HepG2 (cell line): Measurements from ENCODE around the gene ZCCHC17.

Experiments used
- ASH2L ChIP-seq: fragments of 300-600, 200-600 bp; sonication (generic); IDR thresholded peaks from 2 replicates; pipeline ENCODE4 v1.7.0; 2017; ENCODE audit warnings: low read depth, mild to moderate bottlenecking, moderate library complexity, mixed read lengths, low read length; ENCODE audit not compliant: insufficient read length
- CTCF ChIP-seq: sonication (generic); formaldehyde crosslinking; IDR thresholded peaks from 2 replicates; pipeline ENCODE4 v1.5.0; 2020; ENCODE audit warnings: mild to moderate bottlenecking, missing genetic modification reagents, moderate library complexity
- EHMT2 ChIP-seq: fragments of 200-600 bp; sonication (generic); IDR thresholded peaks from 2 replicates; pipeline ENCODE4 v1.7.0; 2017; ENCODE audit warnings: antibody characterized with exemption, low read depth, low read length, borderline replicate concordance
- HCFC1 ChIP-seq: fragments of 150-350 bp; IDR thresholded peaks from 2 replicates; pipeline ENCODE4 v1.6.1; 2014; ENCODE audit warnings: low read depth, low read length
- POLR2A ChIP-seq, 2 experiments: IDR thresholded peaks; 2 replicates each; pipeline ENCODE4 v1.6.1; 2011; ENCODE audit warnings: low read depth in 2 of 2, low read length in 2 of 2, mild to moderate bottlenecking in 1 of 2, moderate library complexity in 1 of 2; ENCODE audit not compliant: insufficient read depth in 1 of 2
- RELA ChIP-seq: sonication (generic); formaldehyde crosslinking; IDR thresholded peaks from 2 replicates; pipeline ENCODE4 v1.4.0; 2020; ENCODE audit warnings: missing genetic modification reagents
- THRA ChIP-seq: sonication (generic); formaldehyde crosslinking; IDR thresholded peaks from 2 replicates; pipeline ENCODE4 v1.4.0; 2020; ENCODE audit warnings: missing genetic modification reagents, borderline replicate concordance
- USF2 ChIP-seq, 2 experiments: sonication (generic) in 1 of 2; formaldehyde crosslinking in 1 of 2; IDR thresholded peaks; 2 replicates each; pipeline versions ENCODE4 v1.5.1 to v1.6.1; 2011 to 2020; ENCODE audit warnings: borderline replicate concordance in 1 of 2, low read depth in 1 of 2, low read length in 1 of 2, mild to moderate bottlenecking in 1 of 2, missing genetic modification reagents in 1 of 2, moderate library complexity in 1 of 2
- ZBTB2 ChIP-seq: sonication (generic); formaldehyde crosslinking; IDR thresholded peaks from 2 replicates; pipeline ENCODE4 v1.8.0; 2022; ENCODE audit warnings: low read depth, missing genetic modification reagents
- ZFP36L1 ChIP-seq: sonication (generic); formaldehyde crosslinking; IDR thresholded peaks from 2 replicates; pipeline ENCODE4 v1.8.0; 2022; ENCODE audit warnings: mild to moderate bottlenecking, missing genetic modification reagents, moderate library complexity
- ZGPAT ChIP-seq: IDR thresholded peaks from 2 replicates; pipeline ENCODE4 v1.6.1; 2016; ENCODE audit warnings: mild to moderate bottlenecking
- ZNF567 ChIP-seq: sonication (generic); formaldehyde crosslinking; IDR thresholded peaks from 2 replicates; pipeline ENCODE4 v1.8.1; 2023; ENCODE audit warnings: mild to moderate bottlenecking, missing genetic modification reagents, borderline replicate concordance

- TF ChIP-seq USF2 (IDR thresholded peaks at IDR 0.05; ENCODE audit: low read depth, low read length) = no peak
- no peak for TF ChIP-seq USF2 (CRISPR knock-in tag; IDR thresholded peaks at IDR 0.05; ENCODE audit: borderline replicate concordance)
- no peak for TF ChIP-seq ZFP36L1 (CRISPR knock-in tag)
- no peak for TF ChIP-seq CTCF (CRISPR knock-in tag)
- TF ChIP-seq RELA = no peak
- TF ChIP-seq HCFC1 = no peak
- no peak for TF ChIP-seq ZNF567 (CRISPR knock-in tag)
- TF ChIP-seq EHMT2 = no peak
- no peak for TF ChIP-seq POLR2A (IDR thresholded peaks at IDR 0.05; ENCODE audit: insufficient read depth in 1 of 2, low read depth in 2 of 2, low read length in 2 of 2)
- TF ChIP-seq ZGPAT (CRISPR knock-in tag) = no peak
- no peak for TF ChIP-seq ASH2L
- TF ChIP-seq THRA = no peak
- no peak for TF ChIP-seq ZBTB2
Observed at GRCh38 chr1:31318146-31318545, 21.3 kb downstream of the ZCCHC17 start.
